ENCODE measurements around the gene POLR3G. TPM values are rescaled to one million over a fixed set of nuclear protein-coding genes. Genes with fewer than 3 reads are reported as not detected.

POLR3G gene
- total RNA-seq, 2 experiments from 2014 or later, result 9.9 to 12.9 TPM

- Histone ChIP-seq H3K79me2 (ENCODE audit: insufficient read depth, low read depth, low read length) (peaks cover 35% of the 10 kb centered on the region), H3K9me2 (ENCODE audit: insufficient read depth, low read length) (no peaks in the 10 kb centered on the region), H3K36me3 (ENCODE audit: insufficient read depth, low read length) (peaks cover 14% of the 10 kb centered on the region), H2AFZ (ENCODE audit: low read length) (peak overlapping the region; percentile 97), H3K27ac (ENCODE audit: low read depth, low read length, poor library complexity, severe bottlenecking) (peak overlapping the region; percentile 57), H4K20me1 (ENCODE audit: insufficient read depth, low read length) (0 out of 2 replicates have a peak, but pooled peaks cover 17% of the 10 kb centered on the region), H3K4me3 (ENCODE audit: low read depth, low read length, poor library complexity, severe bottlenecking) (peak overlapping the region; percentile 93), H3K4me1 (ENCODE audit: insufficient read depth, low read length, poor library complexity, severe bottlenecking) (peaks cover 30% of the 10 kb centered on the region), H3K4me2 (ENCODE audit: low read length) (peak overlapping the region; percentile 83), H3K9me3 (ENCODE audit: low read length) (no peaks in the 10 kb centered on the region)
- intact Hi-C loops (cut with micrococcal nuclease; ENCODE audit: unreplicated experiment), result loop anchor here (1.0 to 5.0 kb wide), 5 partner anchors 56 to 1868 kb away; partner anchors contain the start of genes ARRDC3, CETN3, MBLAC2 and POLR3G
- peak; percentile 82 for DNase-seq (ENCODE audit: low spot score)
- TF ChIP-seq EZH2phosphoT487 (IDR thresholded peaks at IDR 0.05; ENCODE audit: borderline replicate concordance, low read depth, low read length), result no peak
- TF ChIP-seq, protein P1, sequence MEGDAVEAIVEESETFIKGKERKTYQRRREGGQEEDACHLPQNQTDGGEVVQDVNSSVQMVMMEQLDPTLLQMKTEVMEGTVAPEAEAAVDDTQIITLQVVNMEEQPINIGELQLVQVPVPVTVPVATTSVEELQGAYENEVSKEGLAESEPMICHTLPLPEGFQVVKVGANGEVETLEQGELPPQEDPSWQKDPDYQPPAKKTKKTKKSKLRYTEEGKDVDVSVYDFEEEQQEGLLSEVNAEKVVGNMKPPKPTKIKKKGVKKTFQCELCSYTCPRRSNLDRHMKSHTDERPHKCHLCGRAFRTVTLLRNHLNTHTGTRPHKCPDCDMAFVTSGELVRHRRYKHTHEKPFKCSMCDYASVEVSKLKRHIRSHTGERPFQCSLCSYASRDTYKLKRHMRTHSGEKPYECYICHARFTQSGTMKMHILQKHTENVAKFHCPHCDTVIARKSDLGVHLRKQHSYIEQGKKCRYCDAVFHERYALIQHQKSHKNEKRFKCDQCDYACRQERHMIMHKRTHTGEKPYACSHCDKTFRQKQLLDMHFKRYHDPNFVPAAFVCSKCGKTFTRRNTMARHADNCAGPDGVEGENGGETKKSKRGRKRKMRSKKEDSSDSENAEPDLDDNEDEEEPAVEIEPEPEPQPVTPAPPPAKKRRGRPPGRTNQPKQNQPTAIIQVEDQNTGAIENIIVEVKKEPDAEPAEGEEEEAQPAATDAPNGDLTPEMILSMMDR (conservative IDR thresholded peaks at IDR 0.05; ENCODE audit: low read length), result peak; percentile 88
- BruUV-seq (replicated peaks), result TSS peak; percentile 85
- ChIA-PET POLR2A (interaction anchor here (0.6 to 1.9 kb wide), 6 partner anchors 49 to 213 kb away, joined by 3 to 11 read pairs (median 4); partner anchors contain the start of genes CETN3, MBLAC2 and POLR3G), CTCF (ENCODE audit: unreplicated experiment) (interaction anchor here (0.6 to 1.2 kb wide), 3 partner anchors 31 to 120 kb away, joined by 3 read pairs; no protein-coding TSS in a partner anchor)
These were observed 55.4 kb downstream of the POLR3G start for GRCh38 chr5:90529939-90530677.

DNA sequence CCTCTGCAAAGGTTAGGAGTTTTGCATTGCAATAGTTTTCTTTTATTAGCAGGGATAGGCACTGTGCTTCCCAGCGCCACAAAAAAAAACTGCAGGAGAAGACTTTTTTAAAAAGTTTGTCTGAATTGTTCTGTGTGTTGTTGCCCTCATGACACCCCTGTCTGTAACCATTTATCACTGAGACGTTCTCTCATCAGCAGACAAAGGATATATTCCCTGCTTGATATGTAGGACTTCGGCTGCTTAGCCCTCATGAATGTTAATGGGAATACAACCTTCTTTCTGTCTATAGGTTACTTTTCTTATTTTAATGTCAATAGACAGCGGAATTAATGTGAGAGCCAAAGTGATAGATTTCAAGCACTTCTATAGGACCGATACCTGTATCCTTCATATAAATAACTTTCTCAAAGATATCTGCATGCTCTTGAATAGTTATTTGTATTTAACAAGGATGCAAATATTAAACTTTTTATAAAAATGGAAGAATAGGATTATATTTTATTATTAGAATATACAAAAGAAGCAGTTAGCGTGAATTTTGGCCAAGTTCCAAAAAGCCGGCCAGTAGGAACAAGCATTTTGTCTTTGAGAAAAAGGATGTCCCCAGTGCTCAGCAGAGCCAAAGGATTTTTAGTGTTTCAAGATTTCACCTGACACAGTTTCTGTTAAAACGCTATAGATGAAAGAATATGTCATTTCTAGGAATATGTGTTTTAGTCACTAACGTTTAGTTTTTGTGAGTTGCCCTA lies 56.2 kb downstream of the POLR3G start:
- peak overlapping the region; percentile 97; the same call in 1 of the 2 replicates for H2AFZ ChIP-seq (ENCODE audit: low read length)
- H4K20me1 ChIP-seq (ENCODE audit: insufficient read depth, low read length), result 0 out of 2 replicates have a peak, but pooled peaks cover 17% of the 10 kb centered on the region
- no peak overlapping the region for H3K27ac ChIP-seq (ENCODE audit: low read depth, low read length, poor library complexity, severe bottlenecking)
- BruUV-seq (replicated peaks), result no TSS peak
- H3K4me1 ChIP-seq (ENCODE audit: insufficient read depth, low read length, poor library complexity, severe bottlenecking), result peaks cover 30% of the 10 kb centered on the region
- peak overlapping the region; percentile 93 for H3K4me3 ChIP-seq (ENCODE audit: low read depth, low read length, poor library complexity, severe bottlenecking)
- TF ChIP-seq EZH2phosphoT487 (IDR thresholded peaks at IDR 0.05; ENCODE audit: borderline replicate concordance, low read depth, low read length), result no peak
- TF ChIP-seq, protein P1 (conservative IDR thresholded peaks at IDR 0.05; ENCODE audit: low read length), result no peak
- intact Hi-C loops (cut with micrococcal nuclease; ENCODE audit: unreplicated experiment), result loop anchor here (1.0 kb wide), 2 partner anchors 92 to 122 kb away; partner anchors contain the start of gene CETN3
- H3K79me2 ChIP-seq (ENCODE audit: insufficient read depth, low read depth, low read length), result peaks cover 34% of the 10 kb centered on the region
- no peak for DNase-seq (ENCODE audit: low spot score)
- H3K36me3 ChIP-seq (ENCODE audit: insufficient read depth, low read length), result peaks cover 11% of the 10 kb centered on the region; the same call in 1 of the 2 replicates
- CTCF ChIA-PET (ENCODE audit: unreplicated experiment), result interaction anchor here (1.2 kb wide), 1 partner anchor 58 kb away, joined by 3 read pairs; no protein-coding TSS in a partner anchor
- H3K9me3 ChIP-seq (ENCODE audit: low read length), result no peaks in the 10 kb centered on the region
- no peaks in the 10 kb centered on the region for H3K9me2 ChIP-seq (ENCODE audit: insufficient read depth, low read length)
- H3K4me2 ChIP-seq (ENCODE audit: low read length), result peak overlapping the region; percentile 83
- POLR2A ChIA-PET, result interaction anchor here (0.9 to 1.9 kb wide), 4 partner anchors 50 to 121 kb away, joined by 3 to 11 read pairs (median 4); partner anchors contain the start of genes CETN3, MBLAC2 and POLR3G
